GM13976 (cell line): ENCODE data around the gene NKAPL.

ENCODE experiments used
- DNase-seq: peaks from one replicate; pipeline ENCODE4 v3.0.0; 2012; ENCODE audit warnings: low spot score
- CTCF ChIP-seq: IDR thresholded peaks from 2 replicates; pipeline ENCODE4 v1.5.1; 2012; ENCODE audit warnings: borderline replicate concordance, mild to moderate bottlenecking; ENCODE audit not compliant: insufficient read depth; ENCODE audit errors: extremely low read depth, missing control alignments, control extremely low read depth
- in situ Hi-C: fragments of 300-500 bp; cut with MboI; formaldehyde crosslinking; loops from one replicate; pipeline ENCODE4 v1.12.0; 2022; ENCODE audit warnings: low sequenced_read_pairs, mixed read lengths, inconsistent platforms; ENCODE audit not compliant: unreplicated experiment

Gene NKAPL

GRCh38 chr6:28269492-28269891 is 10.4 kb downstream of the NKAPL start:
- no peak for DNase-seq
- in situ Hi-C loops, result no loop called here
- no peak for TF ChIP-seq CTCF

- no peak for TF ChIP-seq CTCF
- no peak for DNase-seq
- in situ Hi-C loops, result no loop called here
Observed at GRCh38 chr6:28274888-28275287, 15.8 kb downstream of the NKAPL start.

- TF ChIP-seq CTCF, result no peak
- no peak for DNase-seq
- in situ Hi-C loops, result no loop called here
Observed at GRCh38 chr6:28277746-28278145, 18.6 kb downstream of the NKAPL start.

GRCh38 chr6:28280595-28281287 is 21.6 kb downstream of the NKAPL start:
- in situ Hi-C loops, result no loop called here
- DNase-seq, result no peak
- no peak for TF ChIP-seq CTCF

- in situ Hi-C loops, result no loop called here
- TF ChIP-seq CTCF, result no peak
- peak; percentile 71 for DNase-seq
Observed at GRCh38 chr6:28281288-28282064, 22.4 kb downstream of the NKAPL start, which contains the start of gene PGBD1. TSS of gene PGBD1 (plus strand) at chr6:28281572. CDS start at chr6:28283814, 2,242 bp downstream.

GRCh38 chr6:28282926-28283325 is 23.8 kb downstream of the NKAPL start:
- in situ Hi-C loops, result no loop called here
- TF ChIP-seq CTCF, result no peak
- no peak for DNase-seq
